HG03575 (cell line): Measurements from ENCODE around the gene CREB3L2.
"Not testable (repeated sequence)": the region's sequence is repeated elsewhere in the genome, so short reads cannot be mapped to it uniquely, and the experiment has no call there.

Experiments
- ATAC-seq: cut with Tn5 transposase; IDR thresholded peaks from one replicate; pipeline ENCODE4 v1.9.1; 2021; ENCODE audit not compliant: unreplicated experiment, insufficient number of reproducible peaks, low FRiP score; ENCODE audit errors: extremely low read depth

Gene CREB3L2

DNA sequence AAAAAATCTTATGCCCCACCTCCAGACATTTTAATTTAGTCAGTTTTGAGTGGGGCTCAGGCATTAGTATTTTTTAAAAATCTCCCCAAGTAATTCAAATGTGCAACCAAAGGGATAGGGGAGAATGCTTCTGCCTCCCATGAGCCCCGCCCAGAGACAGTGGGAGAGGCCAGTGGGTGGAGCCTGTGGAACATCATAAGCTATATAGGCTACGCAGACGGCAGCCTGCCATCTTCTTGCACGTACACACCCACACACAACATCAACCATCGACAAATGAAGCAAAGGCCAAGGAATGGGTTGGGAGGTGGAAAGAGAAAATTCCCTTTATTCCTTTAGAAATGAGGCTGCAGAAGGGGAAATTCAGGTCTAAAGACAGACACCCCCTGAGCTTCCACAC is 25.2 kb downstream of the CREB3L2 start:
- ATAC-seq: no peak

DNA sequence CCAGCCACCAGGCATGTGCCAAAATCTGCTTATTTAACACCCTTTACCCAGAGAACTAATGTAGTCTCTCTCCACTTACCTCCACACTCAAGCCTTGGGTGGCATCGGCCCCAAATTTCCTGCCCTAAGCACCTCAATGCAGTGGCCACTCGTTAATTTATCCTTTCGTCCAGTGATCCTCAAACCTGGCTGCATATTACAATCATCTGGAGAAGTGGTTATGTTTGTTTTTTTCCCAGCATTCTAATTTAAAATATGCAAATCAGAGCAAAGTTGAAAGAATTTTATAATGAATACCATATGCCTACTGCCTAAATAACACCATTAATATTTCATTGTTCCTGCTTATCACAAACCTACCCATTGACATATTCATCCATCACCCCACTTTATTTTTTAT is 25.7 kb downstream of the CREB3L2 start:
- ATAC-seq: no peak

DNA sequence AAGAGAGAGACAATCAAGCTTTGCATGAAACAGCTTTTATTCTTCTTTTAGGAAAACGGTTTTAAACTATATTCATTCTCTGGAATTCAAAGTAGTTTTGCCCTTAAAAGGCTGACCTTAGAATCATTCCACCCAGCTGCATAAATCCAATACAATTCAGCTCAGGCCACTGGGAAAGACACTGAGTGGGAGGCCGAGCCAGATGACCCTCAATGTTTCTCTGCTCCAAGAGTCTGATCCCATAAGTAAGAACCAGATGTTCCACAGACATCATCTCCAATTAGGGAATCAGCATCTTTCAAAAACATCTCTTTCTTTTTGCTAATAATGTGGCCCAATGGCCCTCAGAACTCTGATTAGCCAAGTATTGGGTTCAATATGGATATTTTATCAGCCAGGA is 26.1 kb downstream of the CREB3L2 start:
- ATAC-seq: no peak

DNA sequence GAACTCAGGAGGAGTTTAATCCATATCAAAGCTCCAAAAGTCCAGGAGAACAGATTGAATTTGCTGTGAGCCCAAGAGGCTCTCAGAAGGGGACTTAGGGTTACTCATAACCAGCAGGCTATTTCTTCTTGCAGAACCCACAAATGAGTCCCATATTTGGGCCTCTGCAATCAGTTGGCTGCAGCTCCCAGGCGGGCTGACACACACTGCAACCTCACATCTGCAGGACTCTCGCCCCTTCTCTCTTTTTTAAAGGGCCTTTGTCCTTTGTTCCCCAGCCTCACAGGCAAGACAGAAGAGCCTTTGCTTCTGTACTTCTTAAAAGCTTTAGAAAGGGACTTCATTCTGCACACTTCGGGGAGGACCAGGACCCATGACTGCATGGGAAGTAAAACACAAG is 26.7 kb downstream of the CREB3L2 start:
- peak; percentile 78 for ATAC-seq

- no peak for ATAC-seq
Observed at GRCh38 chr7:137974766-137975165, 27.1 kb downstream of the CREB3L2 start.

GRCh38 chr7:137970253-137970975 is 31.5 kb downstream of the CREB3L2 start:
- ATAC-seq: no peak

GRCh38 chr7:137969828-137970227 is 32.1 kb downstream of the CREB3L2 start:
- ATAC-seq: no peak

- no peak for ATAC-seq
Observed at GRCh38 chr7:137968890-137969289, 33.0 kb downstream of the CREB3L2 start.

DNA sequence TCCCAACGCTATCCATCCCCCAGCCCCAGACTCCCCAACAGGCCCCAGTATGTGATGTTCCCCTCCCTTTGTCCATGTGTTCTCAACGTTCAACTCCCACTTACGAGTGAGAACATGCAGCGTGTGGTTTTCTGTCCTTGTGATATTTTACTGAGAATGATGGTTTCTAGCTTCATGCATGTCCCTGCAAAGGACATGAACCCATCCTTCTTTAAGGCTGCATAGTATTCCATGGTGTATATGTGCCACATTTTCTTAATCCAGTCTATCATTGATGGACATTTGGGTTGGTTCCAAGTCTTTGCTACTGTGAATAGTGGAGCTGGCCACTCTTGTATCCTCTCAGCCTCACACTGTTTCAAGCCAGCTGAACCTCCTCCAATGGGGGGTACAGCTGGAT is 33.5 kb downstream of the CREB3L2 start:
- ATAC-seq: not testable (repeated sequence)

- ATAC-seq: no peak
Observed at GRCh38 chr7:137967143-137968018, 34.5 kb downstream of the CREB3L2 start.

GRCh38 chr7:137966641-137967142 is 35.2 kb downstream of the CREB3L2 start:
- no peak for ATAC-seq

GRCh38 chr7:137965942-137966640 is 35.8 kb downstream of the CREB3L2 start:
- ATAC-seq: no peak

- ATAC-seq: no peak
Observed at GRCh38 chr7:137964824-137965545, 36.9 kb downstream of the CREB3L2 start.

DNA sequence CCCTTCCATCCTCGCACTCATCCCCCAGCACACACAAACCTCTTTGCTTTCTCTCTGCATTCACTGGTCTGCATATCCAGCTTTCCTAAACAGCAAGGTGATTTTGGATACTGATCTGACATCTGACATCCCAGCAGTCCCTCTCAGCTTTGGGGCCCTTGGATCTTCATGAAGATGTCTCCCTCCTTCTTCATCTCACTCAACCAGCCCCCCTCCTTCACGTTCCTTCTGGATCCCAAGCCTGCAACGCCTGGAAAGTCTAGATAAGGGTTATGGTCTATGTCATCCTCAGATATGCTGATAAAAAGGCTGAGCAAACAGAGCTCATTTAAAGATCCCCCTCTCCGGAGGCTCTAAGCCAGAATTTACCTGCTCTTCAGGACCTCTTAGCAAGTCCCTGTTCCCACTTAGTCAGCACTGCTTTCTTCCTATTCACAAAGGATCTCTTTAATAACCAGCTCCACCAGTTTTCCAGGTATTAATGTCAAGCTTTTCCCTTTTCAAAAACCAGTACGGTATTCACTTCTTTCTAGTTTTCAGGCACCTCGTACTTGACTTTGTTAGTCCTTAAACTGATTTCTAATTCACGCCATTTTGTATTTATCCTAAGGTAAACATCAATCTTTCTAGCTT is 38.9 kb downstream of the CREB3L2 start:
- ATAC-seq: no peak

DNA sequence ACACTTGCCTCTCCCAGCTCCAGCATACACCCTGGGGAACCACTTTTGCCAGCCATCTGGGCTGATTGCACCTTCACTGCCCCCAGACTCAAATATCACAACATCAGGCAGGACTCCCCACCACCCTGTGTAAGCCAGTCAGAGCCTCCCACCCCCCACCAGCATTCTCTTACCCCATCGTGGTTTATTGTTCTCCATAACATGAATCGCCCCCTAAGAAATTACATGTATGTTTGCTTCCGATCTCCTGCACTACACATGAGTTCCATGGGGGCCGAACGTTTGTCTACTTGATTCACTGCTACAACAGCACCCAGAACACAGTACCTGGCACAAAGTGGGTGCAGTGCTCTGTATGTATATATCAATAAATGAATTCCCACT is 39.4 kb downstream of the CREB3L2 start:
- no peak for ATAC-seq

- no peak for ATAC-seq
Observed at GRCh38 chr7:137961200-137962177, 40.4 kb downstream of the CREB3L2 start.

DNA sequence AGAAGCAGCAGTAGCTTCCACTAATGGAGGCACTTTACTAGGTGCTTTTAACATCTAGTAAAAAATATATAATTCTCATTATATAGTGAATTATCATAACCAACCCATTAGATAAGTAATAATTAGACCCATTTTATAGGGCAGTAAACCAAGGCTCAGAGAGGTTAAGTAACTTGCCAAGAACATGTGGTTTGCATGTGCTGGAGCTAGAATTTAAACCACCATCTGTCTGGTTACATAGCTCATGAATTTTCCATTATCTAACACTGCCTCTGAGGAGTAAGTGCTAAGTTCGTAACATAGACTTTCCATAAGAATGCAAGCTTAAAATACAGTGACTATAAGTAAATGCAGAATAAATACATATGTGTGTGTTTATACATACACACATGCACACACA is 41.9 kb downstream of the CREB3L2 start:
- no peak for ATAC-seq
